Thyroid gland (tissue), 4 donors: Measurements from ENCODE around the gene TRAF4. TPM values are rescaled to one million over a fixed set of nuclear protein-coding genes. Genes with fewer than 3 reads are reported as not detected.
"Not testable (repeated sequence)": the region's sequence is repeated elsewhere in the genome, so short reads cannot be mapped to it uniquely, and the experiment has no call there.

Source experiments
- DNase-seq, 2 donors: peaks; one replicate each; pipeline ENCODE4 v3.0.0-alpha.2; 2019
- H3K27ac ChIP-seq, 3 donors: fragments of 200-600 bp; sonication (generic); 1 replicate in 2 of 3; 2 replicates in 1 of 3; pipeline ENCODE4 v1.5.1; 2016 to 2019; ENCODE audit warnings: mild to moderate bottlenecking in 1 of 3, moderate library complexity in 1 of 3
- H3K27me3 ChIP-seq: fragments of 200-600 bp; sonication (generic); one replicate; pipeline ENCODE4 v1.5.1; 2019
- H3K36me3 ChIP-seq, 2 donors: fragments of 200-600 bp; sonication (generic); one replicate each; pipeline ENCODE4 v1.5.1; 2016 to 2019
- H3K4me1 ChIP-seq, 2 donors: fragments of 200-600 bp; sonication (generic); one replicate each; pipeline ENCODE4 v1.5.1; 2017 to 2019
- H3K4me3 ChIP-seq, 3 donors: fragments of 200-600 bp; sonication (generic); replicated peaks in 1 of 3; 1 replicate in 2 of 3; 2 replicates in 1 of 3; pipeline ENCODE4 v1.5.1; 2016; ENCODE audit warnings: mild to moderate bottlenecking in 1 of 3
- H3K9me3 ChIP-seq: fragments of 200-600 bp; sonication (generic); one replicate; pipeline ENCODE4 v1.5.1; 2017
- CTCF ChIP-seq, 6 experiments: fragments of 200-600 bp in 3 of 6; fragments of 450-650 bp in 3 of 6; sonication (generic) in 3 of 6; IDR thresholded peaks; one replicate each; pipeline ENCODE4 v1.5.1; 2016 to 2019; ENCODE audit warnings: antibody characterized with exemption in 6 of 6, mild to moderate bottlenecking in 2 of 6, inconsistent platforms in 1 of 6, moderate library complexity in 1 of 6
- POLR2A ChIP-seq, 2 donors: fragments of 450-650 bp; IDR thresholded peaks; one replicate each; pipeline ENCODE4 v1.6.1; 2017; ENCODE audit warnings: antibody characterized with exemption in 2 of 2, mild to moderate bottlenecking in 2 of 2, moderate library complexity in 1 of 2
- WGBS, 2 donors: methylation state at CpG; one replicate each; pipeline ENCODE4 v1.1.5; 2017; 5-methylcytosine and 5-hydroxymethylcytosine counted together
- intact Hi-C: fragments of 100-400 bp; cut with DNase I; formaldehyde crosslinking; loops from one replicate; pipeline ENCODE4 v1.15.1; 2023
- small RNA-seq: library from RNA; depleted of rRNA; stranded (forward); fragments of <200 nt; gene quantifications from one replicate; pipeline ENCODE3, GENCODE V24; 2016
- total RNA-seq, 4 donors: library from RNA; depleted of rRNA; stranded (reverse); fragments of >200 nt; gene quantifications; one replicate each; pipeline ENCODE4 v1.2.3, GENCODE V29; 2016

Gene TRAF4
- total RNA-seq, 4 donors from 2014 or later = 33.3 to 64.3 (median 44.3) TPM

GRCh38 chr17:28788100-28788499, 44.3 kb downstream of the TRAF4 start:
- TF ChIP-seq POLR2A (IDR thresholded peaks at IDR 0.05) (no peak), CTCF (IDR thresholded peaks at IDR 0.05) (no peak)
- H3K27me3 ChIP-seq = no peaks in the 10 kb centered on the region
- no peak overlapping the region for H3K4me3 ChIP-seq
- intact Hi-C loops = no loop called here
- DNase-seq = no peak
- H3K9me3 ChIP-seq = no peaks in the 10 kb centered on the region
- H3K4me1 ChIP-seq = peaks cover 0 to 3% of the 10 kb centered on the region in 2 donors
- no peak overlapping the region for H3K27ac ChIP-seq
- H3K36me3 ChIP-seq = no peaks in the 10 kb centered on the region
- WGBS, 2 donors = 93 to 100% methylated on average over 4 of the region's 4 CpGs

GRCh38 chr17:28792877-28793661, 49.3 kb downstream of the TRAF4 start:
- no peak overlapping the region for H3K4me3 ChIP-seq
- no peak overlapping the region for H3K27ac ChIP-seq
- DNase-seq = no peak
- H3K9me3 ChIP-seq = no peaks in the 10 kb centered on the region
- TF ChIP-seq CTCF (IDR thresholded peaks at IDR 0.05) = no peak
- TF ChIP-seq POLR2A (IDR thresholded peaks at IDR 0.05) = no peak
- peaks cover 0 to 7% of the 10 kb centered on the region in 2 donors for H3K4me1 ChIP-seq
- H3K36me3 ChIP-seq = no peaks in the 10 kb centered on the region
- 78 to 81% methylated on average over 2 of the region's 2 CpGs for WGBS, 2 donors
- intact Hi-C loops = no loop called here
- H3K27me3 ChIP-seq = no peaks in the 10 kb centered on the region

- H3K4me1 ChIP-seq, intact Hi-C loops: not testable (repeated sequence)
- WGBS, 2 donors = 95 to 96% methylated on average over 14 of the region's 14 CpGs
These were observed 51.1 kb downstream of the TRAF4 start for GRCh38 chr17:28794846-28795441.

GRCh38 chr17:28796062-28796461, 52.3 kb downstream of the TRAF4 start:
- DNase-seq = no peak
- no peak for TF ChIP-seq POLR2A (IDR thresholded peaks at IDR 0.05)
- no peak for TF ChIP-seq CTCF (IDR thresholded peaks at IDR 0.05)
- Histone ChIP-seq H3K9me3 (no peaks in the 10 kb centered on the region), H3K27ac (no peak overlapping the region), H3K4me1 (peaks cover 0 to 7% of the 10 kb centered on the region in 2 donors), H3K4me3 (no peak overlapping the region), H3K36me3 (no peaks in the 10 kb centered on the region), H3K27me3 (no peaks in the 10 kb centered on the region)
- 91 to 97% methylated on average over 2 of the region's 2 CpGs for WGBS, 2 donors
- intact Hi-C loops = no loop called here

More at GRCh38 chr17:28794846-28795441, 51.1 kb downstream of the TRAF4 start:
- not testable (repeated sequence) for H3K4me3 ChIP-seq, H3K36me3 ChIP-seq, DNase-seq, H3K27ac ChIP-seq, H3K27me3 ChIP-seq, H3K9me3 ChIP-seq

Small RNA genes within 50 kb of the gene (small RNA-seq; reads per million reads assigned to genes)
- not detected for gene SNORD42A
- not detected for gene SNORD42B
- not detected for gene SNORD4A
- gene SNORD4B = not detected

Other genes with a start within 250 kb of the TRAF4 start
- gene FOXN1, start 237.7 kb upstream of the TRAF4 start, total RNA-seq = under 1 TPM in 1 of 4 donors, not detected in 3; 0.34 TPM
- 10 to 100 TPM; 29.8 to 43.9 (median 36.0) TPM for gene UNC119, start 191.4 kb upstream of the TRAF4 start, total RNA-seq
- gene PIGS, start 172.5 kb upstream of the TRAF4 start, total RNA-seq = 100 to 1,000 TPM in 1 of 4 donors, 10 to 100 TPM in 3; 37.2 to 111 (median 74.7) TPM
- 10 to 100 TPM in 1 of 4 donors, 1 to 10 TPM in 3; 6.0 to 13.1 (median 8.7) TPM for gene ALDOC, start 167.1 kb upstream of the TRAF4 start, total RNA-seq
- 10 to 100 TPM in 2 of 4 donors, 1 to 10 TPM in 2; 4.4 to 27.0 (median 9.9) TPM for gene SPAG5, start 145.0 kb upstream of the TRAF4 start, total RNA-seq
- 10 to 100 TPM in 1 of 4 donors, 1 to 10 TPM in 3; 4.2 to 13.1 (median 9.5) TPM for gene RSKR, start 129.8 kb upstream of the TRAF4 start, total RNA-seq
- gene BLTP2, start 98.9 kb upstream of the TRAF4 start, total RNA-seq = 100 to 1,000 TPM in 3 of 4 donors, 10 to 100 TPM in 1; 96.5 to 153 (median 129) TPM
- gene SDF2, start 82.1 kb upstream of the TRAF4 start, total RNA-seq = 10 to 100 TPM; 28.9 to 74.6 (median 48.6) TPM
- gene SUPT6H, start 81.8 kb upstream of the TRAF4 start, total RNA-seq = 100 to 1,000 TPM in 1 of 4 donors, 10 to 100 TPM in 3; 49.2 to 117 (median 61.6) TPM
- gene PROCA1, start 32.1 kb upstream of the TRAF4 start, total RNA-seq = 1 to 10 TPM in 2 of 4 donors, under 1 TPM in 1, not detected in 1; 0.46 to 4.3 (median 1.1) TPM
- 100 to 1,000 TPM; 136 to 186 (median 159) TPM for gene RAB34, start 26.1 kb upstream of the TRAF4 start, total RNA-seq
- 100 to 1,000 TPM; 181 to 750 (median 443) TPM for gene RPL23A, start 24.0 kb upstream of the TRAF4 start, total RNA-seq
- gene TLCD1, start 17.8 kb upstream of the TRAF4 start, total RNA-seq = 10 to 100 TPM in 1 of 4 donors, 1 to 10 TPM in 3; 1.6 to 21.4 (median 5.1) TPM
- 10 to 100 TPM in 1 of 4 donors, 1 to 10 TPM in 3; 3.9 to 14.0 (median 8.1) TPM for gene NEK8, start 15.2 kb upstream of the TRAF4 start, total RNA-seq
- gene FAM222B, start 98.8 kb downstream of the TRAF4 start, total RNA-seq = 10 to 100 TPM; 14.1 to 22.6 (median 15.8) TPM
- 10 to 100 TPM; 23.1 to 59.3 (median 41.2) TPM for gene ERAL1, start 111.0 kb downstream of the TRAF4 start, total RNA-seq
- gene FLOT2, start 153.7 kb downstream of the TRAF4 start, total RNA-seq = 10 to 100 TPM; 55.0 to 75.0 (median 62.7) TPM
- 10 to 100 TPM; 10.6 to 16.2 (median 13.3) TPM for gene DHRS13, start 159.1 kb downstream of the TRAF4 start, total RNA-seq
- 10 to 100 TPM; 22.0 to 62.9 (median 60.1) TPM for gene PHF12, start 207.5 kb downstream of the TRAF4 start, total RNA-seq